Measurements from ENCODE around the gene DGUOK. TPM values are rescaled to one million over a fixed set of nuclear protein-coding genes. Genes with fewer than 3 reads are reported as not detected.

The DGUOK gene
- total RNA-seq, 1 donor from 2014 or later, result 25.5 TPM

DNA sequence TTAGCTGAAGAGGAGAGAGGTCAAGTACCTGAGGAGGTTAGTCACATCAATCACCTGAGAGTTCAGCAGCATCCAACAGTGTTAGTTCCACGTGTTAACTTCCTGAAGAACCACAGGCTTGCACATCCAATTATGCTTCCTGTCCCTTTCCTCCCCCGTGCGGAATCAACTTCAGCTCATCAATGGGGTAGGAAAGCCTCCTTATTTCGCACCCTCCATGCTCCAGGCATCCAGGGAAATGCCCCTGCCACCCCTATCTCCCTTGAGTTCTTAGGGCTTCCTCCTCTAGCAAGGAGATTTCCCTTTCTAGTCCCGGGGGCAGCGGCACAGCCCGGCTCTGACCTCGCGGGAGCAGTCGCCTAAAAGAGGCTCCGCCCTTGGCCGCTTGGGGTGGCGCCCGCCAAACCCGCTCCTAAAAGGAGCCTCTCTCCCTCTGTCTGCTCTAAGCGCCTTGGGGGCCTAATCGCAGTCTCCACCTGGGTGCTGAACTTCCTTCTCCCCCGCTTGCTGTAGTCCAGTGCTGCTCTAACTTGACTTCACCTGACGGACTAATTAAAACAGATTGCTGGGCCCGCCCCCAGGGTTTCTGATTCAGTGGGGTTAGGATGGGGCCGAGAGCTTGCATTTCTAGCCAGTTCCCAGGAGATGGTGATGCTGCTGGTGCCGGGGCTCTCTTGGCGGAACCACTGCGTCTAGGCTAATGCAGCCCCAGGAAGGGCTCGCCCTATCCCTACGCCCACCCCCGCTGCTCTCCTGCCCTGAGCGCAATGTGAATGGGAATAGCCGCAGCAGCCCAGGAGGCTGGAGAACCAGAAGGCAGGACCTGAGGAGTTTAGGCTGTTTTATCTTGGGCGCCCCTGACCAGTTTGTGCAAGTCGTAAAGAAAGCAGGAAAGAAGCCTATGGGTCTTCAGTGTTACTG, 54.7 kb downstream of the DGUOK start:
- no peak for DNase-seq

DNA sequence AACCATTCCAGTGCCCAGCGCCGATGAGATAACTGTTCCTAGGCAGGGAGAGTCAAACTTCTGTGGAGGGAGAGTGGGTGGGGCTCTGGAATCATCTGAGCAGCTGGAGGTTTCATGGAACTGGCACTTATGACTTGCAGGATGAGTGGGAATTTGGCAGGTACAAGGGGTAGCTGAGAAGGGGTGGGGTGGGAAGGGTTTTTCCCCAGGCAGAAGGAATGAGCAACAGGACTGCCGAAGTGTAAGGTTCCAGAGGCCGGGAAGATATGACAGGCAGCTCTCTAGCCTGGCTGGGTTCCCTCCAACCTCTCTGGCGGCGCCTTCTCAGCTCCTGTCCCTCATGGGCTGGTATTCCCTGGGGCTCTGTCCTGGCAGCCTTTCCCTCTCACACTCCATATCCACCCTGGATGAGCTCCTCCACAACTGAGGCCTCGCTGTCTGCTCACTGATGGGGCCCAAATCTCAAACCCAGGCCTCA, 55.5 kb downstream of the DGUOK start:
- DNase-seq, result no peak

DNA sequence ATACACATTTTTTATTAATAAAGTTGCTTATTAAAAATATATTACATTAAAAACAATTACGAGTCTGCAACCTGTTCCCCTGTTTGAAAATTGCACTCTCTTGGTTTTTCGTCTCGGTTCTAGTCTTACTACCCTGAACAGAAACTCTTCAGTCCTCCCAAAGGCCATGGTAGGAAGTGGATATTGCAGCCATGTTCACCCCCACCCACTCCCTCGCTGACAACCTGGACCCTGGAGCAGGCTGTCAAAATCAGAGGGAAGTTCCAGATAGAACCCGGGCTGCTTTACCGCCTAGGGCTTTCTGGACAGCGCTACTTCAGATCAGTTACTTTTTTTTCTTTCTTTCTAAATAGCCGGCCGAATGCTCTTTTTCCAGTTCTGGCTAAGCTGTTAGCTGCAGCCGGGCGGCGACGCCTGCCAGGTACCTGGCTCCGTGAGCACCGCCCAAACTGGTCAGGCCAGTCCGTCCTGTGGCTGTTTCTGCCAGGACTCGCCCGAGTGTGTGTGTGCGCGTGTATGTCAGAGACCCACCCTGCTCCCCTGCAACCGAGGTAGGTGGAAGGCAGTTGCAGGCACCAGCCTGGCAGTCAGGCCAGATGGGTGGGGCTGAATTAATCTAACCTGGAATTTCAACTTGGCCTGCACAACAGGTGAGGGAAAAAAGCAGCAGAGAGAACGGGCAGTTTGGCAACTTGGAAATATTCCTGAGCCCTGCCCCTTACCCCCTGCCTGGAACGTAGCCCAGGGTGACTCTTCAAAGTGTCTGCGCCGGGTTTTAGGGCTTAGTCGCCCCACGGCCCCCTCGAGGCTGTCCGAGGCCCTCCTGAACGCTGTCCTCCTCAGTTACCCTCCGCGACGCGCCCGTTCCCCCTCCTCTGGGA, 56.9 kb downstream of the DGUOK start:
- no peak for DNase-seq

DNA sequence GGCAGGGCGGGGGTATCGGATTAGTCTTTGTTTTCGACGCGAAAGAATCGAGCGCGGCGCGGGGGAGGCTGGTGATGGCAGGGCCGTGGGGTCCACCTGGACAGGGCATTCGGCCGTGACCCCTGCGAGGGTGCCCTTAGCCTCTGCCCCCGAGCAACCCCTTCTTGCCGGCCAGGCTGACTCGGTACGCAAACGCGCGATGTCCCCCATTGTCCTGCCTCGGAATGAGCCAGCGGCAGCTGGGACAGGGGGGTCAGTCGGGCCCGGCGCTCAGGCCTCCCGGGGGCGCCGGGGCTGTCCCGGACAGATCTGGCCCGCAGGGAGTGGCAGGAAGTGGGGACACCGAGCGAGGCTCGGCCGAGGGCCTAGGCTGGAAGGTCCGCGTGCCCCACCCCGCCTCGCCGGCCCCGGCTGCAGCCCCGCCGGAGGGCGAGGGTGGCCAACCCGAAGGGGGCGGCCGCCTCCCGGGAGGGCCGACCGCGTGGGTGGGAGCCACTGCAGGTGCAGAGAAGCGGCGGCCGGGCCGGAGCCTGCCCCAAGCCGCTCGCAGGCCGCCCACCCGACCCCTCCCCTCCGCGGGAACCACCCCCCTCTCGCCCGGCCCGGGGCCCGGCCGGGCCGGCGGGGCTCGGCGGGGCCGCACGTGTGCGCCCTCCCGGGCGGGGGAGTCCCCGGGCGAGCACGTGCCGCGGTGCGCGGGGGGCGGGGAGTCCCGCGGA, 57.7 kb downstream of the DGUOK start, which contains the start of gene TET3:
Gene TET3, plus strand, starts transcription at position 708 of the 719 bp plus-strand sequence. CDS start 1,494 bp downstream, outside the sequence.
- DNase-seq, result no peak

DNA sequence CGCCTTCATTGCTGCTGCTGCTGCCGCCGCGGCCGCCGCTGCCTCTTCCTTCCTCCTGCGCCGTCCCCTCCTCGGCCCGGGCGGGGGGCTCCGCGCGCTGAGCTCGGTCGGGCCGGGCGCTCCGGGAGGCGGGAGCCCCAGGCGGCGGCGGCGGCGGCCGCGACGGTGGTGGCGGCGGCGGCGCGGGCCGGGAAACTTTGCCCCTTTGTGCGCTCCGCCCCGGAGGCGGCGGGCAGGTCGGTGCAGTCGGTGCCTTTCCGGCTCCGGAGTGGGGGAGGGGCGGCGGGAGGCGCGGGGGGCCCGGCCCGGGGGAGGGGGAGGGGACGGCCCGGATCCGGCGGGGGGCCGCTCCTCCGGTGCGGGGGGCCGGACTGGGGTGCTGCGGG, 58.2 kb downstream of the DGUOK start:
- no peak for DNase-seq

DNA sequence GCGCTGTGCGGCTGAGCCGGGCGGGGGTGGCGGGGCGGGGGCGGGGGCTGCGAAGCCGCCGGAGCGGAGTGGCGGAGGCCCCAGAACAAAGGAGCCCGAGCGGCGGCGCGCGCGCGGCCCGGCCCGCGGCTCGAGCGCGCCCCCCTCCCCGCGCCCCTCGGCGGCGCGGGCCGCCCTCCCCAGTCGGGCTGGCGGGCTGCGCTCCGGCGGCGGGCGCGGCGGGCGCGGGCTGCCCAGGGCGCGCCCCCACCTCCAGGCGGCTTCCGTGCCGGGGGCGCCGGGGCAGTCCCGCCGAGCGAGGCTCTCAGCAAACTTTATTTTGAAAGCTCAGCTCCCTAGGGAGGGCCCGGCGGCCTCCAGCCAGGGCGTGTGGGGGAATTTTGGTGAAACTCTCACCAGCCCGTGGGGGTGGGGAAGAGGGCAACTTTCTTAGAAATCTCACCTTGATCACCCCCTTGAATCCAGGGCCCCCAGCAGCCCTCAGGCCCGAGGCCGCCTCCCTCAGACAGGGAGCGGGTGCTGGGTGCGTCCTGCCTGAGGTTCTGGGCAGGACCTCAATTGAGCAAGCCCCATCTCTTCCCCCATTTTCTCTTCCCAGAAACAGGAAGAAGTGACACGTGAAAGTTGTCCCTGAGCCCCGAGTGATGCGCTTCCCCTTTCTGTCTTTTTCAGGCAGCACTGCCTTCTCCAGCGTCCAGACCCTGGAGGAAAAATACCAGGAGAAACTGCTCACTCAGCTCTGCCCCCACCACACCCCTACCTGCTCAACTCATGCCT, 58.8 kb downstream of the DGUOK start:
- peak; percentile 18 for DNase-seq

DNA sequence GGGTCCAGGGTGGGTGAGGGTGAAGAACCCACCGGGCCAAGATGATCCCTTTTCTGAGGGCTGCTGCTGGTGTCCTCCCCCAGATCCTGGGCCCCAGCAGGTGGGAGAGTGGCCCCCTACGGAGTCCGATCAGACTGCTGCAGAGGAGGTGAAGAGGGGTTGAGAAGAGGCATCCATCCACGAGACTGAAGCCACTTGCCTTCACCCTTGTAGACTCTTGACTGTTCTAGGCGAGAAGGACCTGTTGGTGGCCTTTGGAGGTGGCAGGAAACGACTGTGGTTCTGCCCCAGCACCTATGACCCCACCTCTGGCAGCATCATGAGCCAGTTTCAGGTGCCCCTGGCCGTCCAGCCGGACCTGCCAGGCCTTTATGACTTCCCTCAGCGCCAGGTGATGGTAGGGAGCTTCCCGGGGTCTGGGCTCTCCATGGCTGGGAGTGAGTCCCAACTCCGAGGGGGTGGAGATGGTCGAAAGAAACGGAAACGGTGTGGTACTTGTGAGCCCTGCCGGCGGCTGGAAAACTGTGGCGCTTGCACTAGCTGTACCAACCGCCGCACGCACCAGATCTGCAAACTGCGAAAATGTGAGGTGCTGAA, 59.5 kb downstream of the DGUOK start:
- no peak for DNase-seq

DNA sequence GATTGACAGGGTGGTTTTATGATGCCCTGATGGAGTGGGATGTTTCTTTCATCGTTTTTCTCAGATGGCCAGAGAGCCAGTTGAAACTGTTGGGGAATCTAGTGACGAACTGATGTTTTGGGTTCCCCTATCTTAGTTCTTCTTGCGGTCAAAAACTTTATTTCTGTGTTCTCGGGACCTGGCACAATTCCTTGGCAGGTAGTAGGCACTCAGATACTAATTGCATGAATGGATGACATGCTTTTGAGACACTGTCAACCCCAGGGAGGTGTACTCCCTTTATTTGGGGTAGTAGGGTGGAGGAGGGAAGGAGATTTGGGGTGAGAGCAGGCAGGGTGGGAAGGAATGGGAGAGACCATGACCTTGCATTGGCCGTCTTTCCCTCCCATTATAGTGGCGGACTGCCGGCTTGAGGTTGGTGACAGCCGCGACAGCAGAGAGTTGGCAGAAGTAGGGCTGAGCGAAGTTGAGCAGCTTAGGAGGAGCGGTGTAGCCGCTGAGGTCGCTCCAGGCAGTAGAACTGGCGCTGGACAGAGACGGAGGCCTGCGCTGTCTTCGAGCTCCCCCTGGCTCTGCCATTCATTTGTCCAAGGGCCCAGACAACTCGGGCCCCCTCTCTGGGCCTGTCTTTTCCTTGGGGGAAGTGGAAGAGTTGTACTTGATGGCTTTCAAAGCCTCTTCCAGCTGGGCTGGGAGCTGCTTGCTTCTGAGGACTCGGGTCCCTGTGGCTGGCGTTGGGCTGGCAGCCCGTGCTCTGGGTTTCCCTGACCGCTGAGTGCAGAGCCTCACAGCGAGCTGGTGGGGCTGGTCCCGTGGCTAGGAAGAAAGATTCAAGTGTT, 60.6 kb downstream of the DGUOK start:
- DNase-seq, result no peak

DNA sequence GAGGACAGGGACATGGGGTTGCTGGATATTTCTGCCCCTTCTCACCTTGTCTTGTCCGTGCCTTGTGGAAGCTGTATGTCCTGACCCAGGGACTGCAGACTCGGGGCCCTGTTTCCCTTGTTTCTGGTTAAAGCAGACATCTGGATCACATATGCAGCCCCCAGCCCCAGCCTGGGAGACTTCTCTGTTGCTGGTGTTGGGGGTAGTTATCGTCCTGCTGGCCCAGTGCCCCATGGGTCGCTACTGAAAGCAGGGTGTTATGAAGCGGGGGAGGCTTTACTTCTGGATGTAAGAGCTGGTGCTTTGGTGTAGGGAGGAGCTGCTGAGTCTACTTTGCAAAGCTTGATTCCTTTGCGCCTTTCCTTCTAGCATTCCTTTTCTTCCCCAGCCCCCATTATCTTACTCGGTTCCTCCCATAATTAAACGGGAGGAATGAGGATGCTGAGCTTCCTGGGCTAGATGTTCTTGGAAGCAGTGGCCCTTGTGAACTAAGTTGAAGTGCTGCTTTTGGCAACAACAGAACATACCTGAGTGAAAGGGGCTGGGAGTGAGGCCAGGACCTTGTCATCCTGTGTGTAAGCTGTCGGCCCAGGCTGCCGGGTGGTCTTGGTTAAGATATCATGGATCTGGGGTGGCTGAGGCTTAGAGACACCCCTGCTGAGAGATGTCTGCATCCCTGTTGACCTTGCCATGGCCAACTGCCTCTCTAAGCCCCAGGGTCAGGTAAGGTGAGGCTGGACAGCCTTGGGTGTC, 61.4 kb downstream of the DGUOK start:
- no peak for DNase-seq

DNA sequence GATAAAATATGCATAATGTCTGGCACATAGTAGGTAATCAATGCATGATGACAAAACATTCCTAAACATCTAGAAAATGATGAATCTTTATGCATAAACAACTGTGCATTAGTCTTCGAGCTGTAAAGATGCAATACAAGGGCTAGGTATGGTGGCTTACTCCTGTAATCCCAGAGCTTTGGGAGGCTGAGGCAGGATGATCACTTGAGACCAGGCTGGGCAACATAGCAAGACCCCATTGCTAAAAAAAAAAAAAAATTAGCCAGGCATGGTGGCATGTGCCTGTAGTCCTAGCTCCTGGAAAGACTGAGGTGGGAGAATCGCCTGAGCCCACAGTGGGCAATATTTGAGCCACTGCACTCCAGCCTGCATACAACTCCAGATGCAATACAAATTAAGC, 63.3 kb downstream of the DGUOK start:
- DNase-seq, result no peak

DNA sequence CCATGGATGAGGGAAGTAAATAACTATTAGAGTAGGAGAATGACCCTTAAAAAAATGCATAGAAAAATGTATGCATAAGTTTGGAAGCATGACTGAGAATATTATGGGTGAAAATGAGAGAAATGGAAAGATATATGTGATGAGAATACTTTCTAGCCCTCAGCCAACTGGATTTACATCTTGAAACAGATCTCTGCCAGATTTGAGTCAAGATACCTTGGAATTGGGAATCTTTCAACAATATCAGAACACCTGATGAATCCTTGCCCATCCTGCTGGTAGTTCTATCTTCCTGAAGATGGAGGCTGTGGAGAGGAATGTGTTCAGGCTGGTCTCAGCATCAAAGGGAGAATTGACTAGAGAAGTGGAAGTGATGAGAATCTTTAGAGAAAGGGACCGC, 63.9 kb downstream of the DGUOK start:
- DNase-seq, result no peak

DNA sequence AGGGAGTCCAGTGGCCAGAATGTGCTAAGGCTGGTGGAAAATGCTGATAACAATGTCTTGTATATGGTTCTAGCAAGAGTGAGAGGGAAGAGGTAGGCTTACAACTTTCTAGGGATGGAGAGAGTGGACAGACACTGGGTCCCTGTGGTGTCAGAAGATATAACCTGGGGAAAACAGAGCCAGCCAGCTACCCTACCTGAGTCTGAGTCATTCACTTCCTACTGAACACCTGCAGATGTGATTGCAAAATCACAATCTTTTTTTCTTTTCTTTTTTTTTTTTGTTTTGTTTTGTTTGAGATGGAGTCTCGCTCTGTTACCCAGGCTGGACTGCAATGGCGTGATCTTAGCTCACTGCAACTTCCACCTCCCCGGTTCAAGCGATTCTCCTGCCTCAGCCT, 65.4 kb downstream of the DGUOK start:
- no peak for DNase-seq

DNA sequence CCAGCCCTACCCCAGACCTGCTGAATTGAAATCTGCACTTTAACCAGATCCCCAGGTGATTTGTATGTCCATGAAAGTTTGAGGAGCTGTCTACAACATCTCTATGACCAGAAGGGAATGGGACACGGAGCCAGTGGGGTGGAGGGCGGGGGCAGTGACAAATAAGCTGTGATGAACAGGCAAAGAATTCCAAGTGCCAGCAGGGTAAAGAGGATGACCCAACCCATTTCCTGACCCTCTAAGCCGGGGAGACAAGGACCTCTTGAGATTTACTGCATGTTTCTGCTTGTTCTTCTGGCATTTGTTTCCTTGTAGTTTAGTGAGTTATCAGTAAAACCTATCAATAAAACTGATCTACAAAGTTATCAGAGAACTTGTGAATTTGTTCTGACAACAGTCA, 66.7 kb downstream of the DGUOK start:
- DNase-seq, result no peak

DNA sequence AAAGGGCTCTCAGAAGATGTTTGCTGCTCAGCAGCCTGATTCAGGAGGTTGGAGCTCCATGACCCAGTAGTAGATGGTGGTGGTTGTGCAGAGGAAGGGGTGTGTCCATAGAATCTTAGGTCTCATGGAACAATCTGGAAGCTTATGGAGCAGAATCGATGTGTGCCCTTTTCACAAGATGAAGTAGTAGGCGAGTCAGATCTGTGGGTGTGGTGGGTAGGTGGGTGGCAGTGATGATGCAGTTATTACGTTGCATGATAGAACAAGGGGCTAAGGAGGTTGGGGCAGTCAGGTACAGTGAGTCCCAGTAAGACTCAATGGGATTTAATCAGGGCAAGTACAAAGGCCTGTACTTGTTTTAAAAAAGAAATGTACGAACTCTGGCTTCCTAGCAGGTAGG, 67.1 kb downstream of the DGUOK start:
- DNase-seq, result no peak

DNA sequence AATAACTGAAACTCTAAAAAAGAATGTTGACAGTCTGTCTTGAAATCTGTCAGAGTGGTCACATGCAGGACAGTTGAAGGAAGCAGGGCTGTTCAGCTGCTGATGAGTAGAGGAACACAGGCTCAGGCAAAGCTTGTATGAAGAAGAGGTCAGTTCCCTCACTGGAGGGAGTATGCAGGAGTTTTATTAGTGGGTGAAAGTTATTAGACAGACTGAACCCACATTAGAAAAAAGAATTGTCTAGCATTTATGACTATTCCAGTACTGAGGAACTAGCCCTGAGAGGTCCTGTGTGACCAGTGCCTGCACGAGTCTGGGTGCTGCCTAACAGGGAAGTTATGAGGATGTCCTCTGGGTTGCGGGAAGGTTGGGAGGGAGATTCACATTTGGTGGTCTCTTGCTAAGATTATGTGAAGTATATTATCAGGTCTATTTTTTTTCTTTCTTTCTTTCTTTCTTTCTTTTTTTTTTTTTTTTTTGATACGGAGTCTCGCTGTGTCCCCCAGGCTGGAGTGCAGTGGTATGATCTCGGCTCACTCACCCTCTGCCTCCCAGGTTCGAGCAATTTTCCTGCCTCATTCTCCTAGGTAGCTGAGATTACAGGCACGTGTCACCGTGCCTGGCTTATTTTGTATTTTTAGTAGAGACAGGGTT, 67.6 kb downstream of the DGUOK start:
- no peak for DNase-seq

DNA sequence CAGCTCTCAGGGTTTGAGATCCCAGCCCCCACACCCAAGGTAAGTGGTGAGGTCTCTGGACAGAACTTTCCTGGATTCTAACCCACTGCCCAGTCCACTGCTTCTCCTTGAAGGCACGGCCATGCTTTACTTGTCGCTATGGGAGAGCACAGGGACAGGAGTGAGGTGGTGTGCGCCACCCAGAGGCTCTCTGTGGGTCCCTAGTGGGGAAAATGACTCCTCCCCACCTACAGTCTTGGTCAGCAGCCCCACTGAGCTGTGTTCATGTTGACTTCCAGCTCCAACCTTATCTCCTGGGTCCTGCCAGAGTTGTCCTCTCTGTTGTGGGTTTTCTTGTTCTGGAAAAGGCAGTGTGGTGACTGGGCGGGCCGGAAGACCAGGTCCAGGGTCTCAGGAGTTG, 69.1 kb downstream of the DGUOK start:
- DNase-seq, result no peak

DNA sequence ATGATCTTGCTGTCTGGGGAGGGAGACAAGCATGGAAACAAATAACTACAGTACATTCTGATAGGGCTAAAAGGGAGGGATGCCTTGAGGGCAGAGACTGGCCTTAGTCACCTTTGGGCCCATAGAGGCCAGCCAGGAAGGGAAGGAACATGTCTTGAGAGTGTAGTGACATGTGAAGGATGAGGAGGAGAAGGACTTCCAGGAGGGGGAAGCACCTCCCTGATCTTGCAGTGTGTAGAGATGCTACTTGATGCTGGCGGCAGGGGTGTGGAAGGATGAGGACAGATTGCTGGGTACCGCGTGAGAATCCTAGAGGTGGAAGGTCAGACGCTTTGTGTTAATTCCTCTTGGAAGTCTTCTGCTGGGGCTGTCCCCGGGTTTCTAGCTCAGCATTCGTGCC, 71.1 kb downstream of the DGUOK start:
- no peak for DNase-seq

DNA sequence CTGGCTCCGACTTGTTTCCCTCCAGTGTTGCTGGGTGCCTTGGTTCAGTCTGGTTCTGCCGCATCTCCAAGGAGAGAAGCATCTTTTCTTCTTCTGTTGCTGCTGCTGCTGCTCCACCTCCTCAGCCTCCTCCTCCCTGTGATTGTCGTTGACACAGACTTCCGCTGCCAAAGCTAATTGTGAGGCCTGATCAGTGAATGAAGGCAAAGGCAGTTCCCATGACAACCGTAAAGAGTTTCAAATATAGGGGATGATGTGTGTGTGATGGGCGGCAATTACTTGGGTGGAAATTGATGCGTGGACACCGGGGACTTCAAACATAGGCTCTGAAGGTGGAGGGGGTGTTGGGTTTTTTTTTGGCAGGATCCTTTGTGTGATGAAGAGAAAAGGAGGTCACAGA, 71.8 kb downstream of the DGUOK start:
- DNase-seq, result no peak

DNA sequence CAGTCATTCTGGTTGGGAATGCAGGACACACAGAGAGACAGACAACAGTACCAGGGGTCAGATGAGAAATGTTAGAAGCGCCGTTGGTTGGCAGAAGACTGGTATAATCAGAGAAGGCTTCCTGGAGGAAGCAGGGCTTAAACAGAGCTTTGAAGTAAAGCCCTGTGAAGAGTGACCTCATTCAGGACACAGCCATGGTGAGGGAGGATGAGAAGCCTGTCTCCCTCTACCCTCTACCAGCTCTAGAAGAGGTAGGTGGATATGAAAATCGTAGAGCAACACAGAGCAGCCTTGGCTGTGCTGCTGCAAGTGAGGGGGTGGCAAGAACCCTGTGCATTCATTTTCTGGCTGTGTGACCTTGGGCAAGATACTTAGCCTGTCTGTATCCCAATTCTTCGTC, 72.3 kb downstream of the DGUOK start:
- DNase-seq, result no peak

Data from skin of body (tissue), 2 donors.